B cell (primary cell): ENCODE results near the gene PTEN. TPM values are rescaled to one million over a fixed set of nuclear protein-coding genes. Genes with fewer than 3 reads are reported as not detected.

Experiments
- ATAC-seq: fragments of 200-7000 bp; cut with Tn5 transposase; one replicate; pipeline ENCODE4 v1.10.0; 2021; ENCODE audit warnings: low read depth, mild to moderate bottlenecking, moderate number of reproducible peaks, moderate library complexity
- CTCF ChIA-PET: fragments of 350-600 bp; sonication (Branson Sonifier 250); formaldehyde crosslinking; loops from one replicate; lab custom pipeline; 2021; ENCODE audit warnings: antibody characterized with exemption, inconsistent platforms; lab: Charles Lee
- POLR2A ChIA-PET: fragments of 350-600 bp; sonication (Branson Sonifier 250); formaldehyde crosslinking; loops from one replicate; lab custom pipeline; 2021; ENCODE audit warnings: antibody characterized with exemption; lab: Charles Lee
- DNase-seq: peaks from one replicate; pipeline ENCODE4 v3.0.0; 2013
- H2AFZ ChIP-seq: 2 replicates; pipeline ENCODE4 v1.6.1; 2012; ENCODE audit warnings: mild to moderate bottlenecking, low read depth, low read length; ENCODE audit not compliant: insufficient read depth, poor library complexity, severe bottlenecking
- H3K27ac ChIP-seq, 2 donors: 1 replicate in 1 of 2; 2 replicates in 1 of 2; pipeline ENCODE4 v1.5.1; 2012 to 2013; ENCODE audit warnings: low read length in 2 of 2, mild to moderate bottlenecking in 2 of 2, moderate library complexity in 1 of 2
- H3K27me3 ChIP-seq, 4 experiments: fragments of 200-600 bp in 1 of 4; sonication (generic) in 1 of 4; replicated peaks in 1 of 4; 1 replicate in 2 of 4; 2 replicates in 2 of 4; pipeline versions ENCODE4 v1.6.1 to v1.7.0; 2013 to 2016; ENCODE audit warnings: low read length in 3 of 4, mild to moderate bottlenecking in 2 of 4, mixed read lengths in 1 of 4, moderate library complexity in 1 of 4; ENCODE audit not compliant: insufficient read depth in 4 of 4, control insufficient read depth in 3 of 4; ENCODE audit errors: control extremely low read depth in 1 of 4
- H3K36me3 ChIP-seq, 2 experiments: replicated peaks in 1 of 2; 1 replicate in 1 of 2; 2 replicates in 1 of 2; pipeline versions ENCODE4 v1.6.1 to v1.7.1; 2013; ENCODE audit warnings: low read length in 1 of 2; ENCODE audit not compliant: insufficient read depth in 2 of 2, control insufficient read depth in 1 of 2; ENCODE audit errors: control extremely low read depth in 1 of 2, extremely low read depth in 1 of 2
- H3K4me1 ChIP-seq, 2 donors: fragments of 200-600 bp in 1 of 2; sonication (generic) in 1 of 2; 1 replicate in 1 of 2; 2 replicates in 1 of 2; pipeline versions ENCODE4 v1.5.1 to v1.6.1; 2013 to 2017; ENCODE audit warnings: low read length in 2 of 2; ENCODE audit not compliant: control insufficient read depth in 2 of 2, insufficient read depth in 2 of 2
- H3K4me2 ChIP-seq: replicated peaks from 2 replicates; pipeline ENCODE3; 2012; ENCODE audit warnings: mild to moderate bottlenecking, low read depth, low read length; ENCODE audit not compliant: poor library complexity, severe bottlenecking
- H3K4me3 ChIP-seq, 5 experiments: fragments of 200-600 bp in 1 of 5; sonication (generic) in 1 of 5; 1 replicate in 3 of 5; 2 replicates in 2 of 5; pipeline versions ENCODE4 v1.5.1 to v1.7.0; 2011 to 2016; ENCODE audit warnings: low read length in 4 of 5, mild to moderate bottlenecking in 4 of 5, low read depth in 2 of 5, control low read depth in 1 of 5, moderate library complexity in 1 of 5; ENCODE audit not compliant: insufficient read depth in 1 of 5; ENCODE audit errors: control extremely low read depth in 1 of 5, extremely low read depth in 1 of 5
- H3K79me2 ChIP-seq: fragments of 200-600 bp; sonication (generic); one replicate; pipeline ENCODE4 v1.6.0; 2016; ENCODE audit warnings: low read length; ENCODE audit not compliant: control insufficient read depth, insufficient read depth
- H3K9ac ChIP-seq: fragments of 200-600 bp; sonication (generic); 2 replicates; pipeline ENCODE4 v1.6.1; 2017; ENCODE audit warnings: mild to moderate bottlenecking, low read length, moderate library complexity
- H3K9me3 ChIP-seq, 3 donors: one replicate each; pipeline versions ENCODE4 v1.6.1 to v1.7.1; 2013; ENCODE audit warnings: low read length in 2 of 3; ENCODE audit not compliant: control insufficient read depth in 2 of 3, insufficient read depth in 1 of 3; ENCODE audit errors: control extremely low read depth in 1 of 3
- H4K20me1 ChIP-seq: 2 replicates; pipeline ENCODE4 v1.6.0; 2012; ENCODE audit warnings: mild to moderate bottlenecking, low read length; ENCODE audit not compliant: insufficient read depth, control insufficient read depth, poor library complexity, severe bottlenecking
- H3K27ac Mint-ChIP-seq: one replicate; pipeline ENCODE4 v1.8.0; 2021; ENCODE audit warnings: mixed read lengths
- H3K27me3 Mint-ChIP-seq: one replicate; pipeline ENCODE4 v1.8.0; 2021; ENCODE audit warnings: mixed read lengths
- H3K4me1 Mint-ChIP-seq: one replicate; pipeline ENCODE4 v1.8.0; 2021; ENCODE audit warnings: mixed read lengths
- H3K4me3 Mint-ChIP-seq: one replicate; pipeline ENCODE4 v1.8.0; 2021; ENCODE audit warnings: mixed read lengths
- H3K9me3 Mint-ChIP-seq: one replicate; pipeline ENCODE4 v1.8.0; 2022; ENCODE audit warnings: mixed read lengths; ENCODE audit not compliant: insufficient read depth
- EZH2 ChIP-seq: IDR thresholded peaks from 2 replicates; pipeline ENCODE4 v1.6.1; 2012; ENCODE audit warnings: borderline replicate concordance, low read depth, mild to moderate bottlenecking, moderate library complexity, low read length; ENCODE audit not compliant: insufficient read depth, poor library complexity, severe bottlenecking
- WGBS: methylation state at CpG from one replicate; pipeline ENCODE4 v1.1.5; 2013; ENCODE audit warnings: missing lambda C conversion rate; ENCODE audit not compliant: insufficient coverage; 5-methylcytosine and 5-hydroxymethylcytosine counted together
- intact Hi-C: fragments of 100-400 bp; cut with micrococcal nuclease; formaldehyde crosslinking; loops from one replicate; pipeline ENCODE4 v1.10.0; 2022
- polyA plus RNA-seq: library from polyadenylated mRNA; depleted of rRNA; stranded (reverse); fragments of >200 nt; gene quantifications from 2 replicates; pipeline ENCODE4 v1.2.3, GENCODE V29; 2012
- total RNA-seq, 2 donors: library from RNA; stranded (reverse); fragments of 120-200 nt in 1 of 2; gene quantifications; 1 replicate in 1 of 2; 2 replicates in 1 of 2; pipeline versions ENCODE4 v1.2.3 to v1.2.4, GENCODE V29; 2013 to 2022
- TF ChIP-seq, protein P1 (sequence below): fragments of 200-600 bp; IDR thresholded peaks from one replicate; pipeline ENCODE4 v1.8.0; 2022; ENCODE audit warnings: antibody characterized with exemption, mild to moderate bottlenecking

The PTEN gene
- total and polyA plus RNA-seq, 2 donors (not counting 1 experiment from before 2014, with no cell fraction given): 15.2 to 114 TPM

DNA sequence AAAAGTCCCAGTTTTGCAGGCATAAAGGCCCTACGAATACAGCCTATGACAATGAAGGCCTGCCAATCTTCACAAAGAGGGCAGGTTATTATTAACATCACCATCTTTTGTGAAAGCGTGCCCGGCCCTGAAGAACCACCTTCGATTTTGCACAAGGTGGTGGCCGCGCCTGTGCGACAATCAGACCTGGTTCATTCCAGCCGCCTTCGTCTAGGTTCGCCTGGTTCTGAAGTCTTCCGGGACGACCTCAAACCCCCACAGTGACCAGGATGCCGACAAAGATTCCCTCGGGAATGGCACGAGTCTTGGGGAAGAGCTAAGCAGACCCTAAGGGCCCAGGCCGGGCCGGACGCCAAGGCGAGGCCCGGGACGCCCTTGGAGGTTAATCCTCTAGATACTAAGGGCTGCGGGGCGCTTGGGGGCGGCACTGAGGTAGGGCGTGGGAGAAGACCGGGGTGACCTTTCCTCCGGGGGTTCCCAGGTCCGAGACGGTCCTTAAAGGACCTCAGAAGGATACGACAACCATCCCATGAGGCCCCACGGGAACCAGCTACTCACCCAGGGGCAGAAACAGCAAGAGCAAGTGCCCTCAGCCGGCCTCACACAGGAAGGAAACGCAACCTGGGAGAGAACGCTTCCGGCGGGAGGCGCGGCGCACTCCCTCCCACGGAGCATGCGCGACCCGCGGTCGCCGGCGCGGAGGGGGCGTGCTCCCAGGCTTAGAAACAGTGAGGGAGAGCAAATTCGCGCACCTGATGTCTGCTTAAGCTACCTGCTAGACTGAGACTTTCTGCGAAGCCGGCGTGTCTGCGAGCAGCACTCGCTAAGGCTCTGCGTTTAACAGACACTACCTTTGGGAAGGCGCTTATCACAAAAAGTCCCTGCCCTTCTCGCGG is 45.6 kb upstream of the PTEN start, which contains the start of gene ATAD1:
ATAD1 (minus strand) TSS at position 618 of the 896 bp plus-strand sequence. CDS start 3,627 bp downstream, outside the sequence.
- peak within 1 kb of the TSS; percentile 97 for H3K27ac Mint-ChIP-seq
- H3K4me1 Mint-ChIP-seq: peaks cover 37% of the 10 kb centered on the region
- peak within 1 kb of the TSS; percentile 84 for H3K4me2 ChIP-seq
- peak within 1 kb of the TSS; percentile 87 for H3K9ac ChIP-seq
- H3K9me3 Mint-ChIP-seq: no peaks in the 10 kb centered on the region
- peaks cover 47% of the 10 kb centered on the region for H3K79me2 ChIP-seq
- intact Hi-C loops: loop anchor here (1.0 to 5.0 kb wide), 4 partner anchors 44 to 1594 kb away; partner anchors contain the start of genes IFIT5 and RNLS
- peaks cover 0 to 2% of the 10 kb centered on the region in 2 experiments for H3K36me3 ChIP-seq
- POLR2A ChIA-PET: interaction anchor here (1.0 to 3.4 kb wide), 2 partner anchors 45 to 765 kb away, joined by 5 to 27 read pairs; partner anchors contain the start of genes KLLN, PTEN and RNLS
- H2AFZ ChIP-seq: peak within 1 kb of the TSS; percentile 88
- H3K4me3 Mint-ChIP-seq: peak within 1 kb of the TSS; percentile 96
- no peaks in the 10 kb centered on the region for H3K9me3 ChIP-seq
- H3K4me3 ChIP-seq: peak within 1 kb of the TSS; percentile 84 to 93 (median 87)
- peaks cover 19% of the 10 kb centered on the region for H4K20me1 ChIP-seq
- WGBS: under 1% methylated on average over 60 of the region's 60 CpGs
- H3K27me3 ChIP-seq: no peaks in the 10 kb centered on the region
- peak; percentile 81 for ATAC-seq
- TF ChIP-seq, protein P1, sequence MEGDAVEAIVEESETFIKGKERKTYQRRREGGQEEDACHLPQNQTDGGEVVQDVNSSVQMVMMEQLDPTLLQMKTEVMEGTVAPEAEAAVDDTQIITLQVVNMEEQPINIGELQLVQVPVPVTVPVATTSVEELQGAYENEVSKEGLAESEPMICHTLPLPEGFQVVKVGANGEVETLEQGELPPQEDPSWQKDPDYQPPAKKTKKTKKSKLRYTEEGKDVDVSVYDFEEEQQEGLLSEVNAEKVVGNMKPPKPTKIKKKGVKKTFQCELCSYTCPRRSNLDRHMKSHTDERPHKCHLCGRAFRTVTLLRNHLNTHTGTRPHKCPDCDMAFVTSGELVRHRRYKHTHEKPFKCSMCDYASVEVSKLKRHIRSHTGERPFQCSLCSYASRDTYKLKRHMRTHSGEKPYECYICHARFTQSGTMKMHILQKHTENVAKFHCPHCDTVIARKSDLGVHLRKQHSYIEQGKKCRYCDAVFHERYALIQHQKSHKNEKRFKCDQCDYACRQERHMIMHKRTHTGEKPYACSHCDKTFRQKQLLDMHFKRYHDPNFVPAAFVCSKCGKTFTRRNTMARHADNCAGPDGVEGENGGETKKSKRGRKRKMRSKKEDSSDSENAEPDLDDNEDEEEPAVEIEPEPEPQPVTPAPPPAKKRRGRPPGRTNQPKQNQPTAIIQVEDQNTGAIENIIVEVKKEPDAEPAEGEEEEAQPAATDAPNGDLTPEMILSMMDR: peak; percentile 16
- no peak for TF ChIP-seq EZH2
- DNase-seq: peak; percentile 93
- CTCF ChIA-PET: interaction anchor here (0.8 to 2.7 kb wide), 7 partner anchors 29 to 1019 kb away, joined by 3 to 12 read pairs (median 4); partner anchors contain the start of genes KLLN and PTEN
- no peaks in the 10 kb centered on the region for H3K27me3 Mint-ChIP-seq
- H3K27ac ChIP-seq: peak within 1 kb of the TSS; percentile 91 to 95
- peaks cover 15 to 25% of the 10 kb centered on the region in 2 donors for H3K4me1 ChIP-seq
